GM19468 (cell line): ENCODE measurements around the gene CCNF.
"Not testable (repeated sequence)": the region's sequence is repeated elsewhere in the genome, so short reads cannot be mapped to it uniquely, and the experiment has no call there.

Experiments used
- ATAC-seq: cut with Tn5 transposase; IDR thresholded peaks from one replicate; pipeline ENCODE4 v1.9.1; 2021; ENCODE audit warnings: mild to moderate bottlenecking, moderate library complexity, moderate number of reproducible peaks; ENCODE audit not compliant: unreplicated experiment; ENCODE audit errors: extremely low read depth

Gene CCNF, protein sequence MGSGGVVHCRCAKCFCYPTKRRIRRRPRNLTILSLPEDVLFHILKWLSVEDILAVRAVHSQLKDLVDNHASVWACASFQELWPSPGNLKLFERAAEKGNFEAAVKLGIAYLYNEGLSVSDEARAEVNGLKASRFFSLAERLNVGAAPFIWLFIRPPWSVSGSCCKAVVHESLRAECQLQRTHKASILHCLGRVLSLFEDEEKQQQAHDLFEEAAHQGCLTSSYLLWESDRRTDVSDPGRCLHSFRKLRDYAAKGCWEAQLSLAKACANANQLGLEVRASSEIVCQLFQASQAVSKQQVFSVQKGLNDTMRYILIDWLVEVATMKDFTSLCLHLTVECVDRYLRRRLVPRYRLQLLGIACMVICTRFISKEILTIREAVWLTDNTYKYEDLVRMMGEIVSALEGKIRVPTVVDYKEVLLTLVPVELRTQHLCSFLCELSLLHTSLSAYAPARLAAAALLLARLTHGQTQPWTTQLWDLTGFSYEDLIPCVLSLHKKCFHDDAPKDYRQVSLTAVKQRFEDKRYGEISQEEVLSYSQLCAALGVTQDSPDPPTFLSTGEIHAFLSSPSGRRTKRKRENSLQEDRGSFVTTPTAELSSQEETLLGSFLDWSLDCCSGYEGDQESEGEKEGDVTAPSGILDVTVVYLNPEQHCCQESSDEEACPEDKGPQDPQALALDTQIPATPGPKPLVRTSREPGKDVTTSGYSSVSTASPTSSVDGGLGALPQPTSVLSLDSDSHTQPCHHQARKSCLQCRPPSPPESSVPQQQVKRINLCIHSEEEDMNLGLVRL

DNA sequence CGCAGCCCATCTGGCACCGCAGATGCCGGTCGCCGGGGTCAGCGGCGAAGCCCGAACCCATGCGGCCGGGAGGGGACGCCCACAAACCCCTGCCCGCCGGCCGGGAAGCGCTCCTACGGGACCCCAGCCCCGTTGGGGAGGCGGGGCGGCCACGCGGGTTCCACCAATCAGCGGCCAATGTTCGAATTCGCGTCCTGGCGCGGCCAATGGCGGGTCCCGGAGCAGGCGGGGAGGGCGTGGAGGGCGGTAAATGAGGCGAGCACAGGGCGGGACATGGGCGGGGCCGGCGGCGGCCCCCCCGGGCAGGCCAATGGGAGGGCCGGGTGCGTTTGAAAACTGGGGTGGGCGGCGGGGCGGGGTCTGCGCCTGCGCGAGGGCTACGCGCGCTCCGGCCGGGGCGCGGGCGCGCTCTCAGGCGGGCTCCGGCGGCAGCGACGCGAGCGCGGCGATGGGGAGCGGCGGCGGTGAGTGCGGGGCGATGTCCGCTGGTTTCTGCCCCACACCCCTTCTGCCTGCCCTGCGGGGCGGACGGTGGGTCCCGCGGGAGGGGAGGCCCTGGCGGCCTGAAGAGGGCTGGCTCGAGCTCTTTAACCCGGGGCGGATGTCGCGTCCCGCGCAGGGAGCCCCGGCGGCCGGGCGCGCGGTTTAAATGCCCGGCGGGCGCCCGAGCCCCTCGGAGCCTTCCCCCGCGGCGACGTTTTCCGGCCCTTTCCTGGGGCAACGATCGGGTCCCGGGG is at the start of gene CCNF:
CCNF (plus strand) TSS at position 414 of the 737 bp plus-strand sequence; CDS start at position 449, 35 bp downstream.
- ATAC-seq: peak; percentile 38

DNA sequence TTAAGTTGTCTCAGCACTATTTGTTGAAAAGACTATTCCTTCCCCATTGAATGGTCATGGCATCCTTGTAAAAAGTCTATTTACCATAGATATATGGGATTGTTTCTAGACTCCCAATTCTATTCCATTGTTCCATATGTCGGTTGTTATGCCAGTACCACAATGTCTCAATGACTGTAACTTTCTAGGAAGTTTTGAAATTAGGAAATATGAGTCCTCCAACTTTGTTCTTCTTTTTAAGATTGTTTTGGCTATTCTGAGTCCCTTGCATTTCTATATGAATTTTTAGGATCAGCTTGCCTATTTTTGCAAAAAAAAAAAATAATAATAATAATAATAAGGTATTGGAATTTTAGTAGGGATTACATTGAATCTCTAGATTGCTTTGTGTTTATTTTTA is 45.7 kb upstream of the CCNF start:
- ATAC-seq: no peak

GRCh38 chr16:2384426-2384825 is 44.8 kb upstream of the CCNF start:
- ATAC-seq: no peak

DNA sequence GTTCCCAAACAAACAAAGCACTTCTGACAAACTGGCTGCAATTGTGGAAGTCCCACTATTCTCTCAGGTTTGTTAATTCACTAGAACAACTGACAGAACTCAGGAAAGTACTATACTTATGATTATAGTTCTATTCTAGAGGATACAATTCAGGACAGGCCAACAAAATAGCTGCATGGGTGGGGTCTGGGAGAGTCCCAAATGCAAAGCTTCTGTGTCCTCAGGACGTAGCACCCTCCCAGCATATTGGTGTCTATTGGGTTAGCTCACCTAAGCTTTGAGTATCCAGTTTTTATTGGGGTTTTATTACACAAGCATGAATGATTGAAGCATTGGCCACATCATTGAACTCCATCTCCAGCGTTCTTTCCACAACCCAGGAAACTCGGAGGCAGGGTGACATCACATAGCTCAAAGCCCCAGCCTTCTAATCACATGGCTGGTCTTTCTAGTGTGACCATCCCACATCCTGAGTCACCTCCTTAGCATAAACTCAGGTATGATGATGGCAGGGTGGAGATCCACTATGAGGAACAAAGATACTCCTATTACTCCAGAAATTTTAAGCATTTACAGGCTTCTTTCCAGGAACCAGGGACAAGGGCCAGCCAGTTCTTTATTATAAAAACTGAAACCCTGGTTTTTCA is 43.9 kb upstream of the CCNF start:
- no peak for ATAC-seq

DNA sequence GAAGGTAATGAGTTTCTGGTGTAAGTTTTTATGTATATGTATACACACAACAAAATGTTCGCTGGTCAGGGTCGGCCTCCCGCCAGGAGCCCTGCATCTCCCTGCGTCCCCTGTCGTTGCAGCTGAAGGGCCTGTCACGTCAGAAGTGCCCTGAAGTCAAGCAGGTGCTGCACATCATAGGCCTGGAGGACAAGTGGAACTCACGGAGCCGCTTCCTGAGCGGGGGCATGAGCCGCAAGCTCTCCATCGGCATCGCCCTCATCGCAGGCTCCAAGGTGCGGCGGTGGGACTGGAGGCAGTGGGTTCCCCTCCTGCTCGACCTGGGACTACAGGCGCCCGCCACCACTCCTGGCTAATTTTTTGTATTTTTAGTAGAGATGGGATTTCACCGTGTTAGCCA is 43.3 kb upstream of the CCNF start:
- not testable (repeated sequence) for ATAC-seq

- no peak for ATAC-seq
Observed at GRCh38 chr16:2386990-2387389, 42.3 kb upstream of the CCNF start.

DNA sequence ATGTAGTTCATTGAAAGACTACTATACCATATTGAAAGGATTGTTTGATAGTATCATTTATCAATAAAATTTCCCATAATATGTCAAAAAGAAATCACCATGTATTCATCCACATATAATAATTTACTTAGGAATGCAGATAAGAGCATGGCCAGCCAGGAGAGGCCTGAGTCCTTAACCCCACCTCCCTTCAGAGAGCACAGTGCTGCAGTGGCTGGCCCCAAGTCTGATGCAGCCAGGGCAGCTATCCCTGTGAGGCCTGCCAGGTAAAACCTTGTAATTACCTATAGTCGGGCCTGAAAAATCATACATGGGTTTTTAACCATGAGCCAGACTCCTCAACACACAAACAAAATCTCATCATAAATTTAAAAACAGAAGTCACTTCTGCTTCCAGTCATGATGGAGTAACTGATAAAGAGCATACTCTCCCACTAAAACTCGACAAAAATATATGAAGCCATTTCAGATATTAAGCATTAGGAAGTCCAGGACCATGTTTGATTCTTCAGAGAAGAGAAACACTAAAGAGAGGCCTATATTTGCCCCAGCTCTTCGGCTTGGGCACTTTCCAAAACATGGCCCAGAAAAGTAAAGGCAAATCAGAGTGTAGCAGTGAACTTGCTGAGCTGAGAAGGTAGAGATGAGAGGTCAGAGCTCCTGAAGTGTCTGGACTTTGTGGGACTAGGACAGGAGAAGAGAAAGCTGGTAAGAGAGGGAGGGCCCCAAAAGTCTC is 40.9 kb upstream of the CCNF start:
- ATAC-seq: no peak

DNA sequence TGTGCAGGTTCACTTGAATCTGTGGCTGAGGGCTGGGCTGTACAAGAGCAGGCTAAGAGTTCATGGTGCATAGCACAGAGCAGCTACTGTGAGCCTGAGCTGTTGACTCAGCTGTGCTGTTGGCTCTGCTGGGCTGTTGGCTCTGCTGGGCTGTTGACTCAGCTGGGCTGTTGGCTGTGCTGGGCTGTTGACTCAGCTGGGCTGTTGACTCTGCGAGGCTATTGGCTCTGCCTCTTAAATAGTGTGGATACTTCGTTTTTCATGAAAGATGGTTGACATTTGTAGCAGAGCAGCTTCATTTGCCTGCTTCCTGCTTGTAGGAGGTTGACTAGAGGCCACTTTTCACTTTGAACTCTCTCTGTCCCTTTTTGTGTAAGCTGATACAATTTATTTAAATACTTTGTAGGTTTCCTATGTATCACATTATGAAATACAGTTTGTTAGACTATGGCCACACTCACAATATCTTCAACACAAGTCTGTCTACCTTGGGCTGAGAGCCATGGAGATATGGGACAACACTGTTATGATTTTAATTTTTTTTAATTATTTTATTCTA is 40.3 kb upstream of the CCNF start:
- ATAC-seq: no peak

DNA sequence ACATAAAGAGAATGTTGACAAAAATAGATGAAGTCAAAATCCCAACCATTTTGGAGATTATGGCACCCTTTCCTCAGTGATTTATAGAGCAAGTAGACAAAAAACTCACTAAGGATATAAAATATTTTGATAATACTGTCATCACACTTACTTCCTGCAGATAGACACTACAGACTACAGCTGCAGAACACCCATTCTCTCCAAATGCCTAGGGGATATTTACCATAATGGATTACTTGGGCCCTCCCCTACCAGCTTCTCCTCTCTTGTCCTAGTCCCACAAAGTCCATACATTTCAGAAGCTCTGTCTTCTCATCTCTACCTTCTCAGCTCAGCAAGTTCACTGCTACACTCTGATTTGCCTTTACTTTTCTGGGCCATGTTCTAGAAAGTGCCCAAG is 37.2 kb upstream of the CCNF start:
- no peak for ATAC-seq

DNA sequence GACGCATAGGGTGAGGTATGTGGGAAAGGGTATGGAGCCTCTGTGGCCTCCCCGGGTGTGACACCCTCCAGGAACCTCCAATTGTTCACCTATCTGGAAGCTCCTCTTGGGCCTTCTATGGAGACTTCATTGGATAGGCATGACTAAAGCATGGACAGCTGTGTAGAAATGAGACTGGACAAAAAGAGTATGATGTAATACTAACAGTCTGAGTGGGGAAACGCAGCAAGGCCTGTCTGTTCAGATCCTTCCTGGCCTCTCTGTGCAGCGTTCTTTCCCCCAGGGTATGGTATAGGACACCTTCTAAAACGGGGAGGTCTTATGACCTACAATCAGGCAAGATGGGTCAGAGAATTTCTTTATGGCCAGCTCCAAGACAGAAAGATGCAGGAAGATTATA is 30.7 kb upstream of the CCNF start:
- no peak for ATAC-seq

- ATAC-seq: no peak
Observed at GRCh38 chr16:2404099-2404498, 25.1 kb upstream of the CCNF start.

- ATAC-seq: no peak
Observed at GRCh38 chr16:2415085-2415484, 14.2 kb upstream of the CCNF start.

DNA sequence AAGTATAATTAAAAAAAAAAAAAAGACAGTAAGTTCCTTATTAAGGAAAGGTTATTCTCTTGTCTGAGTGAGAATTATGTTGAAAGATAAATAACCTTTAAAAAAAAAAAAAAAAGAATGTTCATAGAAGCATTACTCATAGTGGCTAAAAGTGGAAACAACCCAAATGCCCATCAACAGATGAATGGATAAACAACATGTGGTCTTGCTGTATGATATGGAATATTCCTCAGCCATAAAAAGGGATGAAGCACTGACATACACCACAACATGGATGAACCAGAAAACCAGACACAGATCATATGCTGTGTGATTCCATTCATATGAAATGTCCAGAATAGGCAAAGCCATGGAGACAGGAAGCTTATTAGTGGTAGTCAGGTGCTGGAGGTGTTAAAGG is 9.2 kb upstream of the CCNF start:
- ATAC-seq: no peak

GRCh38 chr16:2422123-2422867 is 7.0 kb upstream of the CCNF start:
- ATAC-seq: no peak

- no peak for ATAC-seq
Observed at GRCh38 chr16:2424061-2425007, 4.9 kb upstream of the CCNF start.

DNA sequence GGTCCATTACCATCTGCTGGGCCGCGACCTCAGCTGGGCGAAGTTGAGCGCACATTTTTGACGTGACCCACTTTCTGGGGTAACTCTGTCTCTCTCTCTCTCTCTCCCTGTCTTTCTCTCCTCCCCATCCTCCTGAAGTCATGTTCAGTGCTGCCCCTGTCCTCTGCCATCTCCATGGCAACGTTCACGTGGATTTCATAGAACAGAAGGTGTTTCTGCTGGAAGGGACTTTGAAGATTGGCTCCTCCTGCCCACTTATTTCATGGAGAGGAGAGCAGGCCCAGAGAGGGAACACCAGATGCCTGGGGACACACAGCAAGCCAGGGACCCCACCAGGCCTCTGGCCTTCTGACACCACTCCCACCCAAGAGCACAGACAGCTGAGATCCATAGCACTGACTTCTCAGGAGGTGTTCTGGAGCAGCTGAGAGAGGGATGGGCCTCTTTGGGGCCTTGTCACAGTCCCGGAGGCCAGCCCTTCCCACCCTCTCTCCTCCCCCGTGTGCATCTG is 4.2 kb upstream of the CCNF start:
- no peak for ATAC-seq

DNA sequence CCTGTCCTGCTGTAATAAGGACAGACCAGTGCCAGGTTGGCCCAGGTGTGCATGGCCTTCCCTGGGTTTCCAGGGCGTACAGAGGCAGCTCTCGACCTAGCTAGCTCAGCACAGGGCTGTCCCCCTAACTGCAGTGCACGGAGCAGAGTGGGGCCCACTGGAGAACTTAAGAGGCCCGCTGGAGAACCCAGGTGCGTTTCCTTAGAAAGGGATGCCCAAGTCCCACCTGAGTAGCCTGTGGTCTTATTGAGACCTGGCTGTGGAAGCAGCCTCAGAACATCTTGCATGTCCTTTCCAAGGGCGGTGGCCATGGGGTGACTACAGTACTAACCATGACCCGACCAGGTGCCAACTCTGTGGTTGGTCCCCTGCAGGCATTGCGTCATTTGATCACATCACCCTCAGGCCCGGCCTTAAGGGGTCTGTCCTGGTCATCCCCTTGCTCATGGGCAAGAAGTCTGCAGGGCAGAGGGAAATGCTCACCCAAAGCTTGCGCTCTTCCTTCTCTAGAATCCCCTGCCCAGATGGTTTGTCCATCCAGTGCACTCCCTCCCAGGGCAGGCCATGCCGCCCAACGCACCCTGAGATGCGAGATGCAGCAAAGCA is 3.3 kb upstream of the CCNF start:
- ATAC-seq: no peak
